ENCODE data around the gene UPF3A.
A peak's percentile ranks its signal among the peaks of the same experiment; 100 is the strongest.

Gene UPF3A

GRCh38 chr13:114279146-114279545, 2.3 kb upstream of the UPF3A start:
- Histone ChIP-seq H4K20me1 (ENCODE audit: insufficient read depth, low read length) (0 out of 2 replicates have a peak, but pooled peaks cover 4% of the 10 kb centered on the region), H2AFZ (ENCODE audit: low read depth, low read length) (no peak overlapping the region), H3K27me3 (ENCODE audit: low read depth, low read length) (no peaks in the 10 kb centered on the region), H3K9me3 (ENCODE audit: insufficient read depth, low read length) (no peaks in the 10 kb centered on the region), H3K9ac (ENCODE audit: low read length) (no peak overlapping the region), H3K79me2 (ENCODE audit: low read length) (peaks cover 20% of the 10 kb centered on the region), H3K4me3 (ENCODE audit: low read length) (no peak overlapping the region), H3K4me2 (ENCODE audit: low read length) (no peak overlapping the region), H3K36me3 (replicated peaks; ENCODE audit: low read depth, low read length) (peaks cover 22% of the 10 kb centered on the region), H3K4me1 (ENCODE audit: low read length) (peaks cover 19% of the 10 kb centered on the region), H3K27ac (ENCODE audit: low read length) (no peak overlapping the region)
- TF ChIP-seq CTCF (IDR thresholded peaks at IDR 0.05; ENCODE audit: low read depth, low read length): no peak

- H3K9ac ChIP-seq (ENCODE audit: low read length): peak overlapping the region; percentile 88
- peaks cover 19% of the 10 kb centered on the region for H3K4me1 ChIP-seq (ENCODE audit: low read length)
- H2AFZ ChIP-seq (ENCODE audit: low read depth, low read length): no peak overlapping the region
- H3K79me2 ChIP-seq (ENCODE audit: low read length): peaks cover 26% of the 10 kb centered on the region
- TF ChIP-seq EZH2phosphoT487 (IDR thresholded peaks at IDR 0.05; ENCODE audit: low read depth) (no peak), CTCF (IDR thresholded peaks at IDR 0.05; ENCODE audit: low read depth, low read length) (no peak)
- H3K27me3 ChIP-seq (ENCODE audit: low read depth, low read length): no peaks in the 10 kb centered on the region
- H3K9me3 ChIP-seq (ENCODE audit: insufficient read depth, low read length): no peaks in the 10 kb centered on the region
- 0 out of 2 replicates have a peak, but pooled peaks cover 4% of the 10 kb centered on the region for H4K20me1 ChIP-seq (ENCODE audit: insufficient read depth, low read length)
- peak overlapping the region; percentile 86 for H3K27ac ChIP-seq (ENCODE audit: low read length)
- peaks cover 25% of the 10 kb centered on the region for H3K36me3 ChIP-seq (replicated peaks; ENCODE audit: low read depth, low read length)
- H3K4me3 ChIP-seq (ENCODE audit: low read length): peak overlapping the region; percentile 80; the same call in 1 of the 2 replicates
- peak overlapping the region; percentile 81 for H3K4me2 ChIP-seq (ENCODE audit: low read length)
Observed at GRCh38 chr13:114279758-114280355, 1.5 kb upstream of the UPF3A start.

- peak overlapping the region; percentile 80 for H3K4me2 ChIP-seq (ENCODE audit: low read length)
- H2AFZ ChIP-seq (ENCODE audit: low read depth, low read length): peak overlapping the region; percentile 7; the same call in 1 of the 2 replicates
- peak overlapping the region; percentile 80 for H3K4me3 ChIP-seq (ENCODE audit: low read length)
- H3K36me3 ChIP-seq (replicated peaks; ENCODE audit: low read depth, low read length): peaks cover 27% of the 10 kb centered on the region
- H3K4me1 ChIP-seq (ENCODE audit: low read length): peaks cover 19% of the 10 kb centered on the region
- no peak for TF ChIP-seq CTCF (IDR thresholded peaks at IDR 0.05; ENCODE audit: low read depth, low read length)
- TF ChIP-seq EZH2phosphoT487 (IDR thresholded peaks at IDR 0.05; ENCODE audit: low read depth): no peak
- peak overlapping the region; percentile 67 for H3K27ac ChIP-seq (ENCODE audit: low read length)
- peak overlapping the region; percentile 85 for H3K9ac ChIP-seq (ENCODE audit: low read length)
- no peaks in the 10 kb centered on the region for H3K9me3 ChIP-seq (ENCODE audit: insufficient read depth, low read length)
- no peaks in the 10 kb centered on the region for H3K27me3 ChIP-seq (ENCODE audit: low read depth, low read length)
- H4K20me1 ChIP-seq (ENCODE audit: insufficient read depth, low read length): 0 out of 2 replicates have a peak, but pooled peaks cover 4% of the 10 kb centered on the region
- peaks cover 31% of the 10 kb centered on the region for H3K79me2 ChIP-seq (ENCODE audit: low read length)
Observed at GRCh38 chr13:114282041-114282670, 755 bp downstream of the UPF3A start.

GRCh38 chr13:114283576-114283975, 2.2 kb downstream of the UPF3A start:
- Histone ChIP-seq H2AFZ (ENCODE audit: low read depth, low read length) (no peak overlapping the region), H3K4me1 (ENCODE audit: low read length) (peaks cover 19% of the 10 kb centered on the region), H3K79me2 (ENCODE audit: low read length) (peaks cover 31% of the 10 kb centered on the region), H3K4me3 (ENCODE audit: low read length) (no peak overlapping the region), H3K4me2 (ENCODE audit: low read length) (no peak overlapping the region), H3K9me3 (ENCODE audit: insufficient read depth, low read length) (no peaks in the 10 kb centered on the region), H3K36me3 (replicated peaks; ENCODE audit: low read depth, low read length) (peaks cover 31% of the 10 kb centered on the region), H3K9ac (ENCODE audit: low read length) (no peak overlapping the region), H3K27ac (ENCODE audit: low read length) (no peak overlapping the region), H4K20me1 (ENCODE audit: insufficient read depth, low read length) (0 out of 2 replicates have a peak, but pooled peaks cover 4% of the 10 kb centered on the region), H3K27me3 (ENCODE audit: low read depth, low read length) (no peaks in the 10 kb centered on the region)
- no peak for TF ChIP-seq EZH2phosphoT487 (IDR thresholded peaks at IDR 0.05; ENCODE audit: low read depth)
- no peak for TF ChIP-seq CTCF (IDR thresholded peaks at IDR 0.05; ENCODE audit: low read depth, low read length)
